IPS DF 19.7 (cell line): ENCODE results near the gene C13orf46.

Experiments used
- DNase-seq: peaks from one replicate; pipeline ENCODE4 v3.0.0-alpha.2; 2013; ENCODE audit warnings: low read depth, low spot score

Gene C13orf46

DNA sequence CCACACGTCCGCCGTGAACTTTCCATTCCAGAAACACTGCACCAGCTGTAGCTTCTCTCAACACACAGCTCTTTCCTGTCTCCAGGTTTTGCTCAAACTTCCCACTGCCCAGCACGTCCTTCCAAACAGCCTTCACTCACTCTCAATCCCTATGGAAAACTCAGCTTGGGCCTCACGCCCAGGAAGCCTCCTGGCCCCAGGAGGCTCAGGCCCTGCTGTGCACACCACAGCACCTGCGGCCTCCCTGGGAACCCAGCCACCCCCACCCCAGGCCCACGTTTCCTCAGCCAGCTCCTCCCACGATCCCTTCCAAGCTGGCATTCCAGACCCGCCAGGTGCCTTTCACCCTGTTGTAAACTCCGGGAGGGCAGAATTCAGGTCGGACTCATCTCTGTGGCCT lies 35.2 kb downstream of the C13orf46 start:
- DNase-seq: no peak

DNA sequence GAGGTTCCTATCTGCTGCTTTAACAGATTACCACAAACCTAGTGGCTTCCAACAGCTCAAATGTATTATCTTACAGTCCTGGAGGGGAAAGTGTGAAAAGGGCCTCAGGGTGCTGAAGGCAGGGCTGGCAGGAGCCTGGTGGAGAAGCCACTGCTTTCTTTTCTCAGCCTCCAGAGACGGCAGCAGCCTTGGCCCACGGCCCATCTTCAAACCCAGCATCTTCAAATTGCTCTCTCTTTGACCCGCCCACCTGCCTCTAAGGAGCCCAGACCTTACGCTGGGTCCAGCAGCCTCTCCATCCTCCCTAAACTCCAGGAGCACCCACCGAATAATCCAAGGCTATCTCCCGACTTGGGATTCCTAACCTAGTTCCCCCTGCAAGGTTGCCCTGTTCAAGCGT lies 35.6 kb downstream of the C13orf46 start:
- DNase-seq: no peak

DNA sequence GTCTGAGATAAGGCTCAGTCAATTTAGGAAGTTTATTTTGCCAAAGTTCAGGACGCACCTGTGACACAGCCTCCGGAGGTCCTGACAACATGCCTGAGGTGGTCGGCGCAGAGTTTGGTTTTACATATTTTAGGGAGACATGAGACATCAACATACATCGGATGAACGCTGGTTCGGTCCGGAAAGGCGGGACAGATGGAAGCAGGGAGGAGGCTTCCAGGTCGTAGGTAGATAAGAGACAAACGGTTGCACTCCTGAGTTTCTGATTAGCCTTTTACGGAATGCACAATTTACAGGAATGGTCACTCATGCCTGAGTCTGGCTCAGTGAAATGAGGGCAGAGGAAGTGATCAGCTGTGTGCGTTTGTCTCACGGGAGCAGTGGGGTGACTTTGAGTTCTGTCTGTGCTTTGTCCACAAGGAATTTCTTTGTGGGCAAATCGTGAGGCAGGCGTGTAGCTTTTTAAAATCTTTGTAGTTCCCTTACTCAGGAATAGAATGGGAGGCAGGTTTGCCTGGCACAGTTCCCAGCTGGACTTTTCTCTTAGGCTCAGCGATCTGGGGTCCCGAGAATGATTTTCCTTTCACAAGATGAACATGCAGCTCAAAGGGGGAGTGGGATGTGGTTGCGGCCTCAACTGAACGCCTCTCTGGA lies 36.2 kb downstream of the C13orf46 start:
- DNase-seq: no peak

DNA sequence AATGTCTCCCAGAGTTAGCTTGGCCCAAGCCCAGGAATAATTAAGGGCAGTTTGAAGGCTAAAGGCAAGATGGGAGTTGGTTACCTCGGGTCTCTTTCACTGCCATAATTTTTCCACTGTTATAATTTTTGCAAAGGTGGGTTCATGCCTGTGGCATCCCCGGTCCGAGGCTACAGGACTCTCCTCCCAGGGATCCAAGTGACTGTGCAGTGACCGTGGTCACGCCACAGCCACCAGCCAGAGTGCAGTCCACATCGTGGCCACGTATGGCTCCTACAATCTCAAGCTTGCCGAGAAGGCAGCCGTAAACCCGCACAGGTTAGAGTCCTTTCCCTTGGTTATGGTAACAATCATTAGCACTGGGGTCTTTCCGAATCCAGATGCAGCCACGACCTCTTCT lies 36.8 kb downstream of the C13orf46 start:
- no peak for DNase-seq

DNA sequence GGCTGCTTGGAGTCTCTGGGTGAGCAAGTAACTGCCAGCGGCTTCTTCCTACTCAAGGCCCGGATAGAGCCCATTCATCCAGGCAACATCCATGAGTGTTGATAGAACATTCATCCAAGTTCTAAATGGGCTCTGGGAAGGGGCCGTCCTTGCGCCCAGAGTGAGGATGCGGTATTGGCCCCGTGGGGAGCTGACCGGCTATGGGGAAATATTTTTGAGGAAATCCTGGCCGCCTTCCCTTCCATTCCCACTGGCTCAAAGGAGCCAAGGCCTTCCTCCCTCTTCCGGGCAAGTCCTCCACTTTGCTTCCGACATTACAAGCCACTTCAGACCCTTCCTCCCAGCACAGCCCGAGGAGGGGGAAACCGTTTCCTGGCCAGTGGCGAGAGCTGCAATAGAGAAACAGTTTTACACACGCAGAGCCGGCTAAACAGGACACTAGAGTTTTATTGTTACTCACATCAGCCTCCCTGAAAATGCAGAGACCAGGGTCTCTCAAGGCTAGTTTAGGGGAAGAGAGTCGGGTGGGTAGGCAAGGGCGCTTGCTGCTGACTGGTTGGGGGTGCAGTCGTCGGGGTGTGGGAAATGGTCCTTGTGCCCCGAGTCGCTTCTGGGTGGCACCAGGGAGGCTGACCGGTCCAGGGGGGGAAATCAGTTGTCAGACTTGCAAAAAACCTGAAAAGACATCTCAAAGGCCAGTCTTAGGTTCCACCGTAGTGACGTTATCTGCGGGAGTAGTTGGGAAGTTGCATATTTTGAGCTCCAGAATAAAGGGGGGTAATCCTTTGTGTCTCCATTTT lies 37.5 kb downstream of the C13orf46 start:
- no peak for DNase-seq

DNA sequence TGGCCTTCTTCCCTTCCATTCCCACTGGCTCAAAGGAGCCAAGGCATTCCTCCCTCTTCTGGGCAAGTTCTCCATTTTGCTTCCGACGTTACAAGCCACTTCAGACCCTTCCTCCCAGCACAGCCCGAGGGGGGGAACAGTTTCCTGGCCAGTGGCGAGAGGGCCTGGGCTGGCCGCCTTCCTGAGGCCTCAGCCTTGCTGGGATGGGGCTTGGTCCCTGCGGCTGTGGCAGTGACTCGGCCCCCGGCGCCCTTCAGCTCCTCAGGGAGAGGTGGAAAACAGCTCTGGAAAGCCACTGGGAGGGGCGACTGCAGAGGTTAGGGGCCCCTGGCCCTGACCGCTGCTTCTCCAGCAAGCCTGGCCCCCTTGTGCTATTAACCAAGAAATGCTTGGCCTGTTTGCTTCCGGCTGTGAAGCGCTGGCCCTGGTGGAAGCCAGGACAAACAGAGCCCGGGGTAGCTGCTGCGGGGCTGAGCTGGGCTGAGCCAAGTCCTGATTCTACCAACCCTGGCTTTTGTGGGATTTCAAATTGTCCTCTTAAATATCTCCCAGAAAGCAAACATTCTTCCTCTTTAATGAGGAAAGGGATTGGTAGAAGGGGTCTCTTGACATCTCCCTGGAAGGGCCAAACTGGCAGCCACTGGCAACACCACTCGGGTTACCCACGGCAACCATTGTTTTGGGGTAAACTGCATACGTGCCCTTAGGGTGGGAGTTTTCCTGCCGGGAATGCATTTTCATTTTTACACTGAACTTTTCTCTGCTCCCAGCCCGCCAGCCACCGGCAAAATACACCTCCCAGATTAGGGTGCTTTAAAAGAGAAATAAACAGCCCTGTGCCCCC lies 38.7 kb downstream of the C13orf46 start:
- DNase-seq: no peak

DNA sequence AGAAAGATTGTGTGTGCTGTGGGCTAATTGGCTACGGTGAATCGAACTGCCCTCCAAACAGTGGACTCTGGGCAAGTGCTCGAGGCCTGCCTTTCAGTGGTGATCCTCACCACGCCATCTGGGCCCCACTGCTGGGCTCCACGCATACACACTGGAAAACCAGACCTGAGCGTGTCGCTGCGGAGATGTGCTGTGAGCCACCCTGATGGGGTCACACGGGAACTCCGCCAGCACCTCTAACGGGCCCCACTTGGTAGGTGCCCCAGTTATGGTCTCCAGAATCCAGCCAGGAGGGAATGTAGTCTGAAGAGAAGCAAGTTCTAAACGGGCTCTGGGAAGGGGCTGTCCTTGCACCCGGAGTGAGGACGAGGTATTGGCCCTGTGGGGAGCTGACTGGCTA lies 39.3 kb downstream of the C13orf46 start:
- DNase-seq: no peak

DNA sequence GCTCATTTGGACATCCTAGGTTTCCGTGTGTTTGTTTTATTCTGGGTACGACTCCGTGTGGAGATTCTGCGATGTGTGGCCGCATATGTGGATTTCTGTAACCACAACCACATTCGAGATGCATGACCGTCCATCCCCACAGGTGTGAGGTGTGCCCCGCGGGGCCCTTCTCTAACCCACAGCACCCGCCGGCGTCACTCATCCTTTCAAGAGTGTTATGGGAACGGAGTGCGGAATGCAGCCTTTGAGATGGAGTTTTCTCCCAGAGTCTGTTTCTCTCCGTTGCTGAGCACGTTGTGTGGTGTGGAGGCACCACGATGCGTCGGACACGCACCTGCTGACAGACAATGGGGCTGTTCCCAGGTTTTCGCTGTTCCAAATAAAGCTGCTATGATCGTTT lies 40.0 kb downstream of the C13orf46 start:
- DNase-seq: no peak

DNA sequence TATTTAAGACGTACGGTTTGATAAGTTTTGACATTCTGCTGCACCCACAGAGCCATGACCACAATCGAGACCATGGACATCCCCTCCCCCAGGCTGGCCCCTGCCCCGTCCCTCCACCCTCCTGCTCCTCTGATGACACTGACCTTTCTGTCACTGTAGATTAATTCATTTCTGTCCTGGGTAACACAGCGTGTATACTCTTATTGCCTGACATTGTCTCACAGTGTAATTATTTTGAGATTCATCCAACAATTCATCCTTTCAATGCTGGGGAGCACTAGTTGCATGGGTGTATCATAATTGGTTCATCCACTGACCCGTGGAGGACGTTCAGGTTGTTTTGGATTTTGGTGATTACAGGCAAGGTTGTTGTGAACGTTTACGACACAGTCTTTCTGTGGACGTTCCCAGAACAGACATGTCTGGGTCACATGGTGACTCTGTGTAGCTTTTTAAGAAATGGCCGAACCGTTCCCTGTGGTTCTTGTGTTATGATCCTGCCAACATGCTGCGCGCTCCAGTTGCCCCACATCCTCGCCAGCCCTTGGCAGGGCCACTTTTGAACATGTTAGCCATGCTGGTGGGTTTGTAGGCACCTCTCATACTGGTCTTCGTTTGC lies 41.9 kb downstream of the C13orf46 start:
- DNase-seq: no peak

DNA sequence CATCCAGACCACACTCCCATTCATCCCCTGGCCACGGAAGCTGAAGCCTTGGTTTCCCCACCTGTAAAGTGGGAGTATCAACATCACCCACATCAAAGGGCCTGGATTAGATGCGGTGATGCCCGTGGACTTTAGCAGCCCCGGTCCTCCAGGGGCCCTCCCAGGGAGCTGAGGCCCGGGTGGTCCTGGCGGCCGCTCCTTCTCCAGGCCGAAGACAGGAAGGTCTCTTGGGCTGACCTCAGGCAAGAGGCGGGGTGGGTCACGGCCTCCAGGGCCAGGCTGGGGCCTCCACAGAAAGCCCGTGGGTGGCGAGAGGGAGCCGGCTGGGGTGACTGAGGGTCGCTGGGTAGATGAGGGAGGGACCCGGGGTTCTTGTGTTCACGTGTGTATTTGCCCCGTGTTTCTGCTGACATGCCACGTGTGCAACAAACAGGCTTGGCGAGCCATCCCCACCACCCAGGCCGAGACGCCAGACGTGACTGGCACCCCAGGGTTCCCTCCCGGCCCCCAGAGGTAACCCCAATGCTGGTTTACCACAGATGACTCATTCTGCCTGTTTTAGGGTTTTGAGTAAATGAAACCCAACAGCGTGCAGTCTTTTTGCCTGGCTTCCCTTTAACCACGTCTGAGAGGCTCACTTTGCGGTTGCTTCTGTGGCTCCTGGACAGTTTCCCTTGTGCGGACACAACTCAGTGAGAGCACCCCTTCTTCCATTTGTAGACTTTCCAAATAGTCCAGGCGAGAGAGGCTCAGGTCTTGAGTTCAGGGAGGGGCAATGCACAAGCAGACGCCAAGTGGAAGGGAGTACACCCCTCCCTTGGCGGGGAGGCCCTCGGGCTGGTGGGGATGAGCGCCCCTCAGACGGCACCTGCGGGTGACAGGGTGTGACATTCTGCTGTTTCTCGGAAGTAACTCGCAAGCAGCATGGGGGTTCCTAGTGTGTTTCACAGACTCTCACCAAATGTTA lies 42.9 kb downstream of the C13orf46 start:
- DNase-seq: no peak

DNA sequence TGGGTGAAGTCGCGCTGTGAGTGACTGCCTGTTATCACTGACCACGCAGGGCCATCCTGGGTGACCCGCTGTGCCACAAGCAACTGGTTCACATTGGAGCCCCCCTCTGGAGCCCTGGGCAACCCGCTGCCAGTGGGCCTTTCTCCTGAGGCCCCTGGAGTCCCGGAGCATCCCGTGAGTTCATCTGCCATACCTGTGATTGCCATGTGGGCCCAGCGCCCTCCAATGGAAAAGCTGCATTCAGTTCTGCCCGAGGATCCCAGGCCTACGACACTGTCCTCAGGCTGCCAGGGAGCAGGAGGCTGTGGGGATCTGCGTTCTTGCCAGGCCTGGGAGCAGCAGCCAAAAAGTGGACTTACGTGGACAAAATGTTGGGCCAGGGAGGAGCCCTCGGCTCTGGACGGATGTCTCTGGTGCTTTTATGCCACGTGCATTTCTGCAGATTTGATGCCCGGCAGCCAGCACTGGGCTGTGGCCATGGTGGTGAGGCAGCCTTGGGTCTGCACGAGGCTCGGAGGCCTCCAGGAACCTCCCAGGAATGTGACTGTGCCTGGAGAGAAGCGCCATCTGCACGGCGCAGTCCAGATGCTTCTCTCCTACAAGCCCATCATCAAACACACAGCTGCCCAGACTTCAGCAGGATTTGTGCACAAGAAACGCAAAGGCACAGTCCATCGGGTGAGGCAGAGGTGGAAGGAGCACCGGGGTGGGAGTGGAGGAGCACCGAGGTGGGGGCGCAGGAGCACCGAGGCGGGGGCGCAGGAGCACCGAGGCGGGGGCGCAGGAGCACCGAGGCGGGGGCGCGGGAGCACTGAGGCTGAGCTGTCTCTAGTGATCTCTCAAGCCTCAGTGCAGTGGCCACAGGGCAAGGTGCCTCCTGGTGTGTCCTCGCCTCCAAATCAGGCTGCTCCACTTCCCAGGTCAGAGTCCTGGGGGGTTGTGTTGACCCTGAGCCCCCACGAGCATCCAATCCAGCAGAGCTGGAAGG lies 44.0 kb downstream of the C13orf46 start:
- no peak for DNase-seq

DNA sequence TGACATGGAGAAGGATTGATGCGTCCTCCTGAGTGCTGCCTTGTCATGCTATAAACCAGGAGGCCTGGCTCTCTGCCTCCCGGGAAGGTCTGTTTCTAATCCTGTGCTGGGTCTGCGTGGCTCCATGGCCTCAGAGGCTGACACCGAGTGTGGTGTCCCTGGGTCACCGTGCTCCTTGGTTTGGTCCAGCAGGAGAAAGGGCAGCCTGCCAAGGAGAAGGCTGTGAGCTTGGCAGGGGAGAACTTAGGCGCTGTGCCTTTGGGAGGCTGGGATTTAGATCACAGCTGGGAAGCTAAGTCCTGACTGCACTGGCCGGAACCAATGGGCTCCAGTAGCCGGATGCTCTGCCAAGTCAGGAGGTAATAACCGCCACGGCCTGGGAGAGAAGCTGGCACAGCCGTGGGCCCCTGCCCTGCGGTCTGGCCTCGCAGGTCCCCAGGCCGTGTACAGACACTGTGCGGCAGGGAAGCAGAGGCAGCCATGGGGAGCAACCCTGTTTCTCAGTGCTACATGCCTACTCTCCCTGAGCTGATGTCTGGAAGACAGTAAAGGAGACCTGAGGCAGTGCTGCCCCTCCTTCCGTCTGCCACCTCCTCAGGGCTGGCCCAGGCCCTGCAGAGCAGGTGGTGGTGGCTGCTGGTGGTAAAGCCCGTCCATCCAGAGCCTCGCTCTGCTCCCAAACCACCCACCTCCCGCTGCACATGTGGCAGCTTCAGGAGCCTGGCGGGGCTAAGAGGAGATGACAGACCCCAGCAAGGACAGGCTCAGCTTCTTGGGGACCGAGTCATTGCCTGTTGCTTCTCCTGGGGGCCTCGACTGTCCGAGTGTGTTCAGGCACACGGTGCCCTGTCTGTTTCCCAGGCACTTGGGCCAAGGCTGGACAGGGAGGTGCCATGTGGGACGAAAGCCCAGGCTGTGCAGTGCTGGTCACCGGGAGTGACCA lies 44.9 kb downstream of the C13orf46 start:
- DNase-seq: no peak

DNA sequence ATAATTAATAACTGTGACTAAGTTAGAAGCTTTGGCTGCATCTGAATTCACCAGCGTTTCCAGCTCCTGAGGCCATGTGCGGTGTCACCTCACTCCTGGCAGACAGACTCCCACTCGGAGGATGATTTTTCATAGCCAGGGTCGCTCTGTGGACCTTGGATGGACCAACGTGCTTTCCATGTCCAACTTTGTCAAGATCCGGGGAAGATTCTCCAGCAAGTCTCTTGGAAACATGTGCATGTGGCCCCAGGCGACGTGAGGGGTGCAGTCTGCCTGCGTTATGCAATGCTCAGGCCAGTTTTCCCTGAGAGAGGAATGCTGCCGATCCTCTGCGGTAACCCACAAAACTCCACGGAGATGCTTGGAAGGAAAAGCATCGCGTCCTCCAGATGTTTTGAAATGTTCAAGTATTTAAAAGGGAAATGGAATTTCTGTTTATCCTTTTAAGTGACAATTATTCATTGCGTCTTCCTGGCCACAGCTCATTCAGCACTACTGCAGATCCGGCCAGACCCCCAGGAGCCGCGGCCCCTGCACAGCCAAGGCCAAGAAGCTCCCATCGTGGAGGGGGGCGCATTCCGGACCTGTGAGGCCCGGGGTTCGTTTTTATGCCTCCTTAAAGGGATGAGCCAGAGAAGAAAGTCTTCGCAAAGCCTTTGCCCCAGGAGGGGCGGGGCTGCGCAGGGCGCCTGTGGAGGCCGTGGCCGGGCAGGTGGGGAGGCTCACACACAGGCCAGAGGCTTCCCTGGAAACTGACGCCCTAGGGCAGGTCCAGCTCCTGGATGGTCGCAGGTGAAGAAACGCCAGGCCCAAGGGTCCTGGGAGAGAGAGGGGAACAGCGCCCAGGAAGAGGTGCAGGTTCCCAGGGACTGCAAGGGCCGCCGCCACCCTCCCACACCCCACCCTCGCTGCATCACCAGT lies 46.0 kb downstream of the C13orf46 start:
- no peak for DNase-seq

DNA sequence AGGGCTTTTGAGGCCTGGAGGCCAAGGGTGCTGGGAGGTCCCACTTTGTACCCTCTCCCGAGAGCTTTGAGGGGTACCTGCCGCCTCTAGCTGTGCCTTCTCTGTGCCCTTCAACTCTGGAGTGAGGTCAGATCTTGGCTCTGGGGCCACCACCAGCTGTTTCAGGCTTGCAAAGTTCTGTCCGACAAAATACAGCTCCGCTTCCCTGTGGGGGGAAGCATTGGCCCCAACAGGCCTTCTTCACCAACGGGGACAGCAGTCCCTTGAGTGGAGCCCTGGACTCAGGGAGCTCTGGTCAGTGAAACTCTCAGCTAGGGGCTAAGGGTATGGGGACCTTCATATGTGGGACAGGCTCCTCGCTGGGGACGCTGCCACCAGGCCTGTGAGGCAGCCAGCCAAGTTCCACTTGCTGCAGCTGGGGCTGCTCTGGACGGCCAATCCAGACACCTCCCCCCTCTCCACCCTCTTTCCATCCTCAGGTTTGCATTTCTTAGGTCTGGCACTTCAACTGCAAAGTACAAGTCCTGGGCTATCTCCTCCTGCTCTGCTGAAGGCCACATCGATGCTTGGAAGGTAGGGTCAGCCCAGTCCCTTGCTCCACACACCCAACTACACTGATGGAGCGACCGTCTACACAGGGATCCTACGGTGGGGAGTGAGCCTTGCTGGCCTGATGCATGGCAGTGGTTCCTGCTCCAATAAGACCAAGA lies 46.8 kb downstream of the C13orf46 start:
- DNase-seq: no peak

DNA sequence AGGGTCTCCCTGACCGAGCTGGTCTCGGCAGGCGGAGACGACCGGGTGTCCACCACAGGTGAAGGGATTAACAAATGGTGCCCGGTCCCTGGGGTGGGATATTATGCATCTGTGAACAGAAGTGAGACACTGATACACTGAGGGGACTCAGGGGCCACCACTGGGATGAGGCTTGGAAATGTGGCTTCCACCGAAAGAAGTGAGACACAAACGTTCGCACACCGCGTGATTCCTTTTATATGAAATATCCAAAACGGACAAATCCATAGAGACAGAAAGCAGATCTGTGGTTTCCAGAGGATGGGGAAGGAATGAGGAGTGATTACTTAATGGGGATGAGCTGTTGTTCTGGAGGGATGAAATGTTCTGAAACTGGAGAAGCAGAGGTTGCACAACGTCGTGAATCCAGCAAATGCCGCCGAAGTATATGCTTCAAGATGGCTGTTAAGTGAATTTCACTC lies 47.5 kb downstream of the C13orf46 start:
- no peak for DNase-seq

DNA sequence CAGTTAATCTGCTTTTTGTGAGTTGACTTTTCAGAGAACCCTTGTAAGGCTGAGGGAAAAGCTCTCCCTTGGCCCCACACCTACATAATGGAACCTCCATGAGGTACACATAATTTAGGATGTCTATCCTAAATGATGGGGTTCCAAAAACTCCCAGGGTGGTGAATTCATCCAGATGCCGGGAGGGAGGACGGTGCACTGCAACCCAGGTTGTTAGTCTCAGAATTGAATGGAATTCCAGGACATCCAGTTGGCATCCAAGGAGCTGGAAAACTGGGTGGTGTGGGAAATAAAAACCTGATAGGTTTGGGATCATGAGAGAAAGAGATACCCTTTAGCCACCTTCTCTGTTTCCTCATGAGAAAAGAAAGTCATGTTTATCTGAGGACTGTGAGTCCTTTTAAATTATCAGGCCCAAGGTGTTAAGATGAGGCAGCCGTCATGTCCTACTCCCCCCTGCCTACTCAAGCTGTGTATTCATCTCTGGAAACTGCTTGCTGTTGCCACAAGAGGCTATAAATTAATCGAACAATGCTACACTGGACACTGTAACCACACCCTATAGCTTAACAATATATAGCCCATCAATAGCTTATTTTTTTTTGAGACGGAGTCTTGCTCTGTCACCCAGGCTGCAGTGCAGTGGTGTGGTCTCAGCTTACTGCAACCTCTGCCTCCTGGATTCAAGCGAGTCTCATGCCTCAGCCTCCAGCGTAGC lies 49.5 kb downstream of the C13orf46 start:
- no peak for DNase-seq
